ENCODE data around the gene COQ8B. TPM values are rescaled to one million over a fixed set of nuclear protein-coding genes. Genes with fewer than 3 reads are reported as not detected.
A peak's percentile ranks its signal among the peaks of the same experiment; 100 is the strongest.

The COQ8B gene
- total RNA-seq, 1 donor from 2014 or later: 26.4 TPM

DNA sequence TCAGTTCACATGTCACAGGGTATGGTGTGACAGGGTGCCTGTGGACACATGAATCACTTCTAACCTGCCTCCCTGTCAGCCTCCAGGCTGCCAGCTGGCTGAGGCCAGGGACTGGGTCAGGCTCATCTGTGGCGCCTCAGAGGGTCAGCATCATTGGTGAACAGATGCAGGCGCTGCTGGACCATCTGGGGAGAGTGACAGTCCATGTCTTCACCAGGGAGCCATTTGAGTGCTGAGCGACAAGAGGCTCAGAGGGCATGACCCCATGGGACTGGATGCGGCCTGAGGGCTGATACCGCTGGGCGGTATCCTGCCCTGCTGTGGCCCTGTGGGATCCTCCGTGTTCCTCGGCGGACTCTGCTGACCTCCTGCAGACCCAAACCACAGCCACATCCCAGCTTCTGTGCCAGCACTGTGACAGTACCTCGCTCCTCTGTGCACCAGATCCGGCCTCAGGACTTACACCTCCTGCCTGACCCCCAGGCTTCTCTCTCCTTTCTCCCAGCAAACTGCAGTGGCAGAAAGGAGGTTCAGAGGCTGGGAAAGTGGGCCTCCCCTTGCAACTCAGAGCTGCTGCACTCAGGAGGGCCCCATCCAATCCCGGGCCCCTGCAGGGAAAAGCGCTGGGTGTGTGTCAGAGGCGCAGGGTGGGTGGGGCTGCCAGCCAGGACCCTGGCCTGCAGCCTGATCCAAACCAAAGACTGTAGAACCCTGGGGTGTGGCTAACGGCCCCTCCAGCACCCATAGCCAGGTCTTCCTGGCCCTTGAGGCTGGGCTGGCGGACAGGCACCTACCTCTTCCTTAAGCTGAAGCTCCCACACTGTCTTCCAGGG is 23.4 kb upstream of the COQ8B start:
- DNase-seq (ENCODE audit: low spot score): no peak
- TF ChIP-seq, protein P1, sequence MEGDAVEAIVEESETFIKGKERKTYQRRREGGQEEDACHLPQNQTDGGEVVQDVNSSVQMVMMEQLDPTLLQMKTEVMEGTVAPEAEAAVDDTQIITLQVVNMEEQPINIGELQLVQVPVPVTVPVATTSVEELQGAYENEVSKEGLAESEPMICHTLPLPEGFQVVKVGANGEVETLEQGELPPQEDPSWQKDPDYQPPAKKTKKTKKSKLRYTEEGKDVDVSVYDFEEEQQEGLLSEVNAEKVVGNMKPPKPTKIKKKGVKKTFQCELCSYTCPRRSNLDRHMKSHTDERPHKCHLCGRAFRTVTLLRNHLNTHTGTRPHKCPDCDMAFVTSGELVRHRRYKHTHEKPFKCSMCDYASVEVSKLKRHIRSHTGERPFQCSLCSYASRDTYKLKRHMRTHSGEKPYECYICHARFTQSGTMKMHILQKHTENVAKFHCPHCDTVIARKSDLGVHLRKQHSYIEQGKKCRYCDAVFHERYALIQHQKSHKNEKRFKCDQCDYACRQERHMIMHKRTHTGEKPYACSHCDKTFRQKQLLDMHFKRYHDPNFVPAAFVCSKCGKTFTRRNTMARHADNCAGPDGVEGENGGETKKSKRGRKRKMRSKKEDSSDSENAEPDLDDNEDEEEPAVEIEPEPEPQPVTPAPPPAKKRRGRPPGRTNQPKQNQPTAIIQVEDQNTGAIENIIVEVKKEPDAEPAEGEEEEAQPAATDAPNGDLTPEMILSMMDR (IDR thresholded peaks at IDR 0.05; ENCODE audit: unreplicated experiment): no peak
- peaks cover 20% of the 10 kb centered on the region for H3K36me3 Mint-ChIP-seq (ENCODE audit: low read depth, unreplicated experiment)
- H3K4me3 Mint-ChIP-seq (ENCODE audit: unreplicated experiment): no peak overlapping the region
- peaks cover 7% of the 10 kb centered on the region for H3K27me3 Mint-ChIP-seq (ENCODE audit: unreplicated experiment)
- no peaks in the 10 kb centered on the region for H3K4me1 Mint-ChIP-seq (ENCODE audit: unreplicated experiment)
- H3K27ac Mint-ChIP-seq (ENCODE audit: unreplicated experiment): no peak overlapping the region
- H3K9me3 Mint-ChIP-seq (ENCODE audit: unreplicated experiment): no peaks in the 10 kb centered on the region

DNA sequence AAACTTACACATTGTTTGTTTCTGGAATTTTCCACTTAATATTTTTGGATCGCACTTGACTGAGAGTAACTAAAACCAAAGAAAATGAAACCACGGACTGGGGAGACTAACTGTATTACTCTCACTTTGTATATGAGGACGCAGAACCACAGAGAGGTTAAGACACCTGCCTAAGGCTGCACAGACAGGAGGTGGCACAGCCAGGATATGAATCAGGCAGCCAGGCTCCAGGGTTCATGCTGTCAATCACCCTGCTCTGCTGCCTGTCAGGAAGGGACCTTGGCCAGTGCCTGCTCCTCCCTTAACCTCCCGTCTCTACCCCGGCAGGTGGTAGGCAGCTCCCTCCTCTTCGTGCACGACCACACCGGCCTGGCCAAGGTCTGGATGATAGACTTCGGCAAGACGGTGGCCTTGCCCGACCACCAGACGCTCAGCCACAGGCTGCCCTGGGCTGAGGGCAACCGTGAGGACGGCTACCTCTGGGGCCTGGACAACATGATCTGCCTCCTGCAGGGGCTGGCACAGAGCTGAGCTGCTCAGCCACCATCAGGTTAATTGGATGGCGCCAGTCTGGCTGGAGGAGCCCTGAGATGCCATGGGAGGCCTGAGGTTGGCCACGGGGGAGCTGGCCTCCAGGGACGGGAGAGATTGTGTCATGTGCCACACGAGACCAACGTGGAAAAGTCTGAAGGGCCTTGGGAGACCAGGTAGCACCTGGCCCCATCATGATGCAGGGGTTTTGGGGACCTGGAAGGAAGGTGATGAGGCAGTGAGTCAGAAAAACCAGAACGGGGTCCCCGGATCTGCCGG is 22.5 kb upstream of the COQ8B start:
- Mint-ChIP-seq H3K27ac (ENCODE audit: unreplicated experiment) (no peak overlapping the region), H3K4me1 (ENCODE audit: unreplicated experiment) (no peaks in the 10 kb centered on the region), H3K9me3 (ENCODE audit: unreplicated experiment) (no peaks in the 10 kb centered on the region), H3K27me3 (ENCODE audit: unreplicated experiment) (peaks cover 7% of the 10 kb centered on the region), H3K4me3 (ENCODE audit: unreplicated experiment) (peak overlapping the region; percentile 47), H3K36me3 (ENCODE audit: low read depth, unreplicated experiment) (peaks cover 22% of the 10 kb centered on the region)
- no peak for DNase-seq (ENCODE audit: low spot score)
- TF ChIP-seq, protein P1 (IDR thresholded peaks at IDR 0.05; ENCODE audit: unreplicated experiment): no peak

DNA sequence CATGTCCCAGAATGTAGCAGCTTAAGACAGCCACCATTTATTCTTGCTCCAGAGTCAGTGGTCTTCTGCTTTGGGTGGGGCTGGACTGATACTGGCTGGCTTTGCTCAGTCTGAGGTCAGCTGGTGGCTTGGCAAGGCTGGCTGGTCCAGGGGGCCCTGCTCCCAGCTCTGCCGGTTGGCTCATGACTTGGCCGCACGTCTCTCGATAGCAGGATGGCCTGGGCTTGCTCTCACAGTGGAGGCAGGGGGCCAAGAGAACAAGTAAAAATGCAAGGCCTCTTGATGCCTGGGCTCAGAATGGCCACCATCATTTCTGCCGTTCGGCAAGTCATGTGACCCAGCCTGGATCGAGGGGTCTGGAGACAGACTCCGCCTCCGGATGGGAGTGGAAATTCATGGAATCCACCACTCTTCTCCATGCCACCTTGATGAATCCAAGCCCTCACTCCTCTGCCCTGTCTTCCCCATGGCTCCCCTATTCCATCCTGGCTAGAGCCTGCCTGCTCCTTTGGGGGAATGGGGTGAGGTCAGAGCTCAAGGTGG is 20.5 kb upstream of the COQ8B start:
- TF ChIP-seq, protein P1 (IDR thresholded peaks at IDR 0.05; ENCODE audit: unreplicated experiment): no peak
- H3K4me3 Mint-ChIP-seq (ENCODE audit: unreplicated experiment): no peak overlapping the region
- H3K9me3 Mint-ChIP-seq (ENCODE audit: unreplicated experiment): no peaks in the 10 kb centered on the region
- DNase-seq (ENCODE audit: low spot score): no peak
- H3K4me1 Mint-ChIP-seq (ENCODE audit: unreplicated experiment): no peaks in the 10 kb centered on the region
- peaks cover 7% of the 10 kb centered on the region for H3K27me3 Mint-ChIP-seq (ENCODE audit: unreplicated experiment)
- peaks cover 38% of the 10 kb centered on the region for H3K36me3 Mint-ChIP-seq (ENCODE audit: low read depth, unreplicated experiment)
- H3K27ac Mint-ChIP-seq (ENCODE audit: unreplicated experiment): no peak overlapping the region

DNA sequence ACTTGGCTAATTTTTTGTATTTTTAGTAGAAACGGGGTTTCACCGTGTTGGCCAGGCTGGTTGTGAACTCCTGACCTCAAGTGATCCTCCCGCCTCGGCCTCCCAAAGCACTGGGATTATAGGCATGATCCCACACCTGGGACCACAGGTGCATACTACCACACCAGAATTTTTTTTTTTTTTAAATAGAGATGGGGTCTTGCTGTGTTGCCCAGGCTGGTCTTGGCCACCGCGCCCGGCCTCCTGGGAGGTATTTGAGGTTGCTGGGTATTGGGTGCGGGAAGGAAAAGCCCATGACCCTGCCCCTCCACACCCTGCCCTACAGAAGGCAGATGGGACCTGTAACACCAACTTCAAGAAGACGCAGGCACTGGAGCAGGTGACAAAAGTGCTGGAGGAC is 20.0 kb upstream of the COQ8B start:
- DNase-seq (ENCODE audit: low spot score): no peak
- Mint-ChIP-seq H3K36me3 (ENCODE audit: low read depth, unreplicated experiment) (peaks cover 38% of the 10 kb centered on the region), H3K4me3 (ENCODE audit: unreplicated experiment) (no peak overlapping the region), H3K27ac (ENCODE audit: unreplicated experiment) (no peak overlapping the region), H3K9me3 (ENCODE audit: unreplicated experiment) (no peaks in the 10 kb centered on the region), H3K27me3 (ENCODE audit: unreplicated experiment) (peaks cover 4% of the 10 kb centered on the region), H3K4me1 (ENCODE audit: unreplicated experiment) (no peaks in the 10 kb centered on the region)
- TF ChIP-seq, protein P1 (IDR thresholded peaks at IDR 0.05; ENCODE audit: unreplicated experiment): no peak
